ENCODE results near the gene ARID3A. TPM values are rescaled to one million over a fixed set of nuclear protein-coding genes. Genes with fewer than 3 reads are reported as not detected.
A peak's percentile ranks its signal among the peaks of the same experiment; 100 is the strongest.

ARID3A gene
- total RNA-seq, 1 experiment from 2014 or later, result 116 TPM

GRCh38 chr19:996051-996838 is 70.4 kb downstream of the ARID3A start (continued):
- TF ChIP-seq ZNF317 (CRISPR knock-in tag; IDR thresholded peaks at IDR 0.05; ENCODE audit: borderline replicate concordance, low read depth) (peak; percentile 41; the same call in 1 of the 2 replicates), ARID4B (CRISPR knock-in tag; IDR thresholded peaks at IDR 0.05; ENCODE audit: borderline replicate concordance) (no peak), TEAD1 (CRISPR knock-in tag; IDR thresholded peaks at IDR 0.05) (no peak), USF2 (CRISPR knock-in tag; IDR thresholded peaks at IDR 0.05) (no peak), AR (CRISPR knock-in tag; IDR thresholded peaks at IDR 0.05) (no peak), GRHL2 (CRISPR knock-in tag; IDR thresholded peaks at IDR 0.05; ENCODE audit: insufficient replicate concordance, severe bottlenecking) (no peak)

- no peak for DNase-seq (ENCODE audit: low spot score)
- no peak for ATAC-seq
- Mint-ChIP-seq H3K9me3 (no peaks in the 10 kb centered on the region), H3K36me3 (no peaks in the 10 kb centered on the region), H3K27me3 (ENCODE audit: low read depth) (peaks cover 46% of the 10 kb centered on the region), H3K27ac (no peak overlapping the region), H3K4me3 (no peak overlapping the region), H3K4me1 (peaks cover 5% of the 10 kb centered on the region; the same call in 1 of the 2 replicates)
- POLR2A ChIA-PET, result interaction anchor here (0.5 kb wide), 1 partner anchor 396 kb away, joined by 3 read pairs; no protein-coding TSS in a partner anchor
- CTCF ChIA-PET, result interaction anchor here (0.5 to 2.9 kb wide), 4 partner anchors 79 to 153 kb away, joined by 3 to 6 read pairs (median 4); no protein-coding TSS in a partner anchor
- TF ChIP-seq NR1H2 (CRISPR knock-in tag; IDR thresholded peaks at IDR 0.05) (no peak), PRRX2 (CRISPR knock-in tag; IDR thresholded peaks at IDR 0.05) (no peak), NR3C1 (CRISPR knock-in tag; conservative IDR thresholded peaks at IDR 0.05; ENCODE audit: low read depth) (no peak), AFF4 (CRISPR knock-in tag; IDR thresholded peaks at IDR 0.05; ENCODE audit: borderline replicate concordance) (no peak), FOXP1 (CRISPR knock-in tag; IDR thresholded peaks at IDR 0.05; ENCODE audit: borderline replicate concordance) (no peak), ARID4B (CRISPR knock-in tag; IDR thresholded peaks at IDR 0.05; ENCODE audit: borderline replicate concordance) (no peak), SP1 (CRISPR knock-in tag; conservative IDR thresholded peaks at IDR 0.05) (no peak)
These were observed 72.2 kb downstream of the ARID3A start for GRCh38 chr19:998064-998463.

Measured in WTC11 (cell line).